ENCODE measurements around the gene DOCK2. TPM values are rescaled to one million over a fixed set of nuclear protein-coding genes. Genes with fewer than 3 reads are reported as not detected.

Gene DOCK2
- total and polyA plus RNA-seq, 2 of the 8 experiments (the other 6 are each of a cell fraction or from before 2014, with no cell fraction given), result 3.9 to 5.7 TPM

- Histone ChIP-seq H3K9ac (replicated peaks in 1 of 4; ENCODE audit: extremely low read depth in 1 of 4, low read depth in 3 of 4, low read length in 3 of 4) (no peak overlapping the region), H2BK12ac (ENCODE audit: low read depth, low read length) (no peak overlapping the region), H3K14ac (ENCODE audit: insufficient read length) (no peak overlapping the region), H2AK5ac (ENCODE audit: low read depth, low read length) (no peak overlapping the region), H3K27me3 (replicated peaks in 1 of 4; ENCODE audit: control insufficient read depth in 3 of 4, extremely low read depth in 1 of 4, insufficient read depth in 3 of 4, low read length in 3 of 4) (peaks cover 0 to 2% (median 0%) of the 10 kb centered on the region in 4 experiments; a peak in 1 of 7 replicates), H2BK15ac (ENCODE audit: low read length) (no peak overlapping the region), H3K36me3 (ENCODE audit: control insufficient read depth in 2 of 4, insufficient read depth in 4 of 4, low read length in 3 of 4) (no peaks in the 10 kb centered on the region), H3K4me2 (ENCODE audit: insufficient read depth in 1 of 2, low read depth in 2 of 2, low read length in 2 of 2) (no peak overlapping the region), H2AFZ (ENCODE audit: low read length) (no peak overlapping the region), H3K23ac (ENCODE audit: insufficient read length) (no peak overlapping the region), H2BK20ac (ENCODE audit: low read length) (no peak overlapping the region), H4K8ac (ENCODE audit: extremely low read depth, insufficient read depth, low read length) (no peak overlapping the region), H4K20me1 (replicated peaks in 1 of 2; ENCODE audit: control insufficient read depth in 1 of 2, insufficient read depth in 2 of 2, low read length in 2 of 2) (no peaks in the 10 kb centered on the region), H3K4me1 (replicated peaks in 1 of 4; ENCODE audit: control insufficient read depth in 3 of 4, insufficient read depth in 4 of 4, low read length in 3 of 4) (peaks cover 0 to 19% (median 11%) of the 10 kb centered on the region in 4 experiments; a peak in 6 of 7 replicates), H3K27ac (ENCODE audit: low read depth, low read length) (no peak overlapping the region), H3K56ac (replicated peaks; ENCODE audit: insufficient read length, low read depth, low read length) (no peak overlapping the region), H2BK5ac (ENCODE audit: low read depth, low read length) (no peak overlapping the region), H4K91ac (replicated peaks; ENCODE audit: insufficient read length, low read length) (no peak overlapping the region), H3K9me3 (ENCODE audit: insufficient read depth in 2 of 2, low read depth in 1 of 2, low read length in 1 of 2) (no peaks in the 10 kb centered on the region), H3K79me2 (ENCODE audit: control insufficient read depth in 1 of 2, insufficient read depth in 2 of 2, low read length in 2 of 2) (no peaks in the 10 kb centered on the region), H2BK120ac (replicated peaks; ENCODE audit: low read depth, low read length) (no peak overlapping the region), H3K79me1 (ENCODE audit: low read depth, low read length) (no peaks in the 10 kb centered on the region), H3K4ac (replicated peaks; ENCODE audit: insufficient read length, low read depth, low read length) (no peak overlapping the region), H3K18ac (ENCODE audit: extremely low read depth, low read length) (no peak overlapping the region), H3K23me2 (ENCODE audit: low read depth, low read length) (no peaks in the 10 kb centered on the region; the same call in 1 of the 2 replicates), H3K4me3 (ENCODE audit: extremely low read depth in 1 of 4, insufficient read depth in 2 of 4, low read depth in 3 of 4, low read length in 4 of 4) (no peak overlapping the region), H4K5ac (ENCODE audit: insufficient read length, low read depth, low read length) (no peak overlapping the region)
- DNase-seq (ENCODE audit: low read depth in 1 of 2, low spot score in 2 of 2) (no peak), FAIRE-seq (no peak)
- POLR2A ChIA-PET (ENCODE audit: partially characterized antibody), result no interaction called here
- WGBS, 2 experiments (ENCODE audit: extremely low coverage in 1 of 2, insufficient coverage in 1 of 2, insufficient read length in 1 of 2, insufficient replicate concordance in 2 of 2, low coverage in 1 of 2, low lambda C conversion rate in 2 of 2, missing lambda C conversion rate in 1 of 2), result no CpG with 5 or more reads among the region's 1 CpG
- CTCF ChIA-PET (ENCODE audit: partially characterized antibody), result interaction anchor here (0.7 to 2.0 kb wide), 6 partner anchors 9 to 175 kb away, joined by 3 to 6 read pairs (median 4); partner anchors contain the start of gene INSYN2B
- no peak for TF ChIP-seq HDAC2 (IDR thresholded peaks at IDR 0.05; ENCODE audit: borderline replicate concordance in 1 of 2, low read depth in 2 of 2, low read length in 2 of 2)
These were observed 167.8 kb downstream of the DOCK2 start for GRCh38 chr5:169804861-169805260.
